ENCODE results near the gene EXPH5.

DNA sequence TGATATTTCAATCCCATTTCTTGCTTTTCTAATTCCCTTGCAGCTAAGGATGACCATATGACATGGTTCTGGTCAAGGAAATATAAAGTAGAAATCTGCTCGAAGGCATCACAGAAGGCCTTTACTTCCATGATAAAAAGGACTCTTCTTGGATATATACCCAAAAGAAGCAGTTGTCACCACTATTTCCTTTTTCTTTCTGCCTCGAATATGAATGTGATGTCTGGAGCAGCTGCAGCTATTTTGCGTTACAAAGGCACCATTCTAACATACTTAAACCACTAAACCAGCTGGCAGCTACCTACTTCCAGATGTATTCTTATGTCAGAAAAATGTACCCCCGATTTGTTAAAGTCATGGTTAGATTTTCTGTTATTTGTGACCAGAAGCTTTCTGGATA lies 18.9 kb downstream of the EXPH5 start:
- TF ChIP-seq, protein P1, sequence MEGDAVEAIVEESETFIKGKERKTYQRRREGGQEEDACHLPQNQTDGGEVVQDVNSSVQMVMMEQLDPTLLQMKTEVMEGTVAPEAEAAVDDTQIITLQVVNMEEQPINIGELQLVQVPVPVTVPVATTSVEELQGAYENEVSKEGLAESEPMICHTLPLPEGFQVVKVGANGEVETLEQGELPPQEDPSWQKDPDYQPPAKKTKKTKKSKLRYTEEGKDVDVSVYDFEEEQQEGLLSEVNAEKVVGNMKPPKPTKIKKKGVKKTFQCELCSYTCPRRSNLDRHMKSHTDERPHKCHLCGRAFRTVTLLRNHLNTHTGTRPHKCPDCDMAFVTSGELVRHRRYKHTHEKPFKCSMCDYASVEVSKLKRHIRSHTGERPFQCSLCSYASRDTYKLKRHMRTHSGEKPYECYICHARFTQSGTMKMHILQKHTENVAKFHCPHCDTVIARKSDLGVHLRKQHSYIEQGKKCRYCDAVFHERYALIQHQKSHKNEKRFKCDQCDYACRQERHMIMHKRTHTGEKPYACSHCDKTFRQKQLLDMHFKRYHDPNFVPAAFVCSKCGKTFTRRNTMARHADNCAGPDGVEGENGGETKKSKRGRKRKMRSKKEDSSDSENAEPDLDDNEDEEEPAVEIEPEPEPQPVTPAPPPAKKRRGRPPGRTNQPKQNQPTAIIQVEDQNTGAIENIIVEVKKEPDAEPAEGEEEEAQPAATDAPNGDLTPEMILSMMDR (IDR thresholded peaks at IDR 0.05) = no peak
- TF ChIP-seq POLR2A (IDR thresholded peaks at IDR 0.05) = no peak

All from uterus (tissue), 2 donors.